Measurements from ENCODE around the gene PGM2L1.

GRCh38 chr11:74310857-74311256 lies 87.4 kb downstream of the PGM2L1 start:
- TF ChIP-seq CTCF (conservative IDR thresholded peaks at IDR 0.05) (no peak), ZFX (IDR thresholded peaks at IDR 0.05) (no peak)
